ENCODE data around the gene CACNA2D3. TPM values are rescaled to one million over a fixed set of nuclear protein-coding genes. Genes with fewer than 3 reads are reported as not detected.

Gene CACNA2D3
- total RNA-seq, 2 donors from 2014 or later: not detected

GRCh38 chr3:54273791-54274190 is 151.4 kb downstream of the CACNA2D3 start:
- no peaks in the 10 kb centered on the region for H3K36me3 Mint-ChIP-seq (ENCODE audit: low read depth)
- no peak overlapping the region for H3K27ac Mint-ChIP-seq
- H3K4me1 Mint-ChIP-seq: no peaks in the 10 kb centered on the region
- H3K27me3 Mint-ChIP-seq: peaks cover 5% of the 10 kb centered on the region
- ATAC-seq (replicated peaks): no peak
- H3K4me3 Mint-ChIP-seq: no peak overlapping the region
- peaks cover 3% of the 10 kb centered on the region for H3K9me3 Mint-ChIP-seq

- H3K27me3 Mint-ChIP-seq: no peaks in the 10 kb centered on the region
- no peak overlapping the region for H3K27ac Mint-ChIP-seq
- no peak for ATAC-seq (replicated peaks)
- no peak overlapping the region for H3K4me3 Mint-ChIP-seq
- H3K4me1 Mint-ChIP-seq: no peaks in the 10 kb centered on the region
- peaks cover 3% of the 10 kb centered on the region for H3K9me3 Mint-ChIP-seq
- no peaks in the 10 kb centered on the region for H3K36me3 Mint-ChIP-seq (ENCODE audit: low read depth)
These were observed 152.3 kb downstream of the CACNA2D3 start for GRCh38 chr3:54274607-54275006.

GRCh38 chr3:54279005-54279583 is 156.7 kb downstream of the CACNA2D3 start:
- peaks cover 20% of the 10 kb centered on the region for H3K27me3 Mint-ChIP-seq
- no peak overlapping the region for H3K27ac Mint-ChIP-seq
- H3K9me3 Mint-ChIP-seq: peaks cover 3% of the 10 kb centered on the region
- H3K36me3 Mint-ChIP-seq (ENCODE audit: low read depth): no peaks in the 10 kb centered on the region
- no peak overlapping the region for H3K4me3 Mint-ChIP-seq
- ATAC-seq (replicated peaks): no peak
- no peaks in the 10 kb centered on the region for H3K4me1 Mint-ChIP-seq

- ATAC-seq (replicated peaks): no peak
- H3K27ac Mint-ChIP-seq: no peak overlapping the region
- H3K36me3 Mint-ChIP-seq (ENCODE audit: low read depth): no peaks in the 10 kb centered on the region
- H3K4me1 Mint-ChIP-seq: no peaks in the 10 kb centered on the region
- H3K9me3 Mint-ChIP-seq: no peaks in the 10 kb centered on the region
- peaks cover 20% of the 10 kb centered on the region for H3K27me3 Mint-ChIP-seq
- no peak overlapping the region for H3K4me3 Mint-ChIP-seq
These were observed 161.1 kb downstream of the CACNA2D3 start for GRCh38 chr3:54283470-54283869.

- Mint-ChIP-seq H3K36me3 (ENCODE audit: low read depth) (no peaks in the 10 kb centered on the region), H3K4me3 (no peak overlapping the region), H3K27ac (no peak overlapping the region), H3K27me3 (no peaks in the 10 kb centered on the region), H3K9me3 (peaks cover 3% of the 10 kb centered on the region), H3K4me1 (no peaks in the 10 kb centered on the region)
- no peak for ATAC-seq (replicated peaks)
These were observed 171.9 kb downstream of the CACNA2D3 start for GRCh38 chr3:54294214-54294613.

GRCh38 chr3:54296531-54296930 is 174.2 kb downstream of the CACNA2D3 start:
- no peaks in the 10 kb centered on the region for H3K27me3 Mint-ChIP-seq
- peaks cover 3% of the 10 kb centered on the region for H3K9me3 Mint-ChIP-seq
- H3K4me1 Mint-ChIP-seq: no peaks in the 10 kb centered on the region
- no peak overlapping the region for H3K4me3 Mint-ChIP-seq
- no peaks in the 10 kb centered on the region for H3K36me3 Mint-ChIP-seq (ENCODE audit: low read depth)
- ATAC-seq (replicated peaks): no peak
- H3K27ac Mint-ChIP-seq: no peak overlapping the region

- Mint-ChIP-seq H3K4me1 (no peaks in the 10 kb centered on the region), H3K27ac (no peak overlapping the region), H3K4me3 (no peak overlapping the region), H3K9me3 (peaks cover 3% of the 10 kb centered on the region), H3K27me3 (no peaks in the 10 kb centered on the region), H3K36me3 (ENCODE audit: low read depth) (no peaks in the 10 kb centered on the region)
- no peak for ATAC-seq (replicated peaks)
These were observed 177.0 kb downstream of the CACNA2D3 start for GRCh38 chr3:54299169-54299935.

GRCh38 chr3:54303517-54304375 is 181.4 kb downstream of the CACNA2D3 start:
- ATAC-seq (replicated peaks): no peak
- H3K4me3 Mint-ChIP-seq: no peak overlapping the region
- no peak overlapping the region for H3K27ac Mint-ChIP-seq
- H3K9me3 Mint-ChIP-seq: no peaks in the 10 kb centered on the region
- no peaks in the 10 kb centered on the region for H3K27me3 Mint-ChIP-seq
- no peaks in the 10 kb centered on the region for H3K36me3 Mint-ChIP-seq (ENCODE audit: low read depth)
- no peaks in the 10 kb centered on the region for H3K4me1 Mint-ChIP-seq

GRCh38 chr3:54304877-54305276 is 182.5 kb downstream of the CACNA2D3 start:
- H3K4me3 Mint-ChIP-seq: no peak overlapping the region
- ATAC-seq (replicated peaks): no peak
- H3K4me1 Mint-ChIP-seq: no peaks in the 10 kb centered on the region
- no peaks in the 10 kb centered on the region for H3K27me3 Mint-ChIP-seq
- H3K9me3 Mint-ChIP-seq: no peaks in the 10 kb centered on the region
- no peak overlapping the region for H3K27ac Mint-ChIP-seq
- H3K36me3 Mint-ChIP-seq (ENCODE audit: low read depth): no peaks in the 10 kb centered on the region

- no peaks in the 10 kb centered on the region for H3K36me3 Mint-ChIP-seq (ENCODE audit: low read depth)
- no peak overlapping the region for H3K4me3 Mint-ChIP-seq
- ATAC-seq (replicated peaks): no peak
- H3K27me3 Mint-ChIP-seq: no peaks in the 10 kb centered on the region
- no peaks in the 10 kb centered on the region for H3K9me3 Mint-ChIP-seq
- no peak overlapping the region for H3K27ac Mint-ChIP-seq
- no peaks in the 10 kb centered on the region for H3K4me1 Mint-ChIP-seq
These were observed 183.2 kb downstream of the CACNA2D3 start for GRCh38 chr3:54305409-54306099.

GRCh38 chr3:54307566-54308180 is 185.3 kb downstream of the CACNA2D3 start:
- Mint-ChIP-seq H3K27ac (no peak overlapping the region), H3K9me3 (no peaks in the 10 kb centered on the region), H3K4me3 (no peak overlapping the region), H3K27me3 (no peaks in the 10 kb centered on the region), H3K36me3 (ENCODE audit: low read depth) (no peaks in the 10 kb centered on the region), H3K4me1 (no peaks in the 10 kb centered on the region)
- no peak for ATAC-seq (replicated peaks)

- no peaks in the 10 kb centered on the region for H3K9me3 Mint-ChIP-seq
These were observed 187.2 kb downstream of the CACNA2D3 start for GRCh38 chr3:54309601-54310000.

GRCh38 chr3:54311211-54311747 is 188.9 kb downstream of the CACNA2D3 start:
- Mint-ChIP-seq H3K27me3 (no peaks in the 10 kb centered on the region), H3K4me1 (no peaks in the 10 kb centered on the region), H3K36me3 (ENCODE audit: low read depth) (no peaks in the 10 kb centered on the region), H3K27ac (no peak overlapping the region), H3K9me3 (no peaks in the 10 kb centered on the region), H3K4me3 (no peak overlapping the region)
- no peak for ATAC-seq (replicated peaks)

More at GRCh38 chr3:54309601-54310000, 187.2 kb downstream of the CACNA2D3 start:
- ATAC-seq (replicated peaks): no peak
- H3K27ac Mint-ChIP-seq: no peak overlapping the region
- H3K4me3 Mint-ChIP-seq: no peak overlapping the region
- H3K4me1 Mint-ChIP-seq: no peaks in the 10 kb centered on the region
- no peaks in the 10 kb centered on the region for H3K27me3 Mint-ChIP-seq
- no peaks in the 10 kb centered on the region for H3K36me3 Mint-ChIP-seq (ENCODE audit: low read depth)

Measured in activated T-helper 17 cell treated with anti-CD3 and anti-CD28 coated beads, Interleukin-2, amount 50 U/mL, for 72 hours (primary cell).